Measurements from ENCODE around the gene CSAD.
"Not testable (repeated sequence)": the region's sequence is repeated elsewhere in the genome, so short reads cannot be mapped to it uniquely, and the experiment has no call there.

Gene CSAD

DNA sequence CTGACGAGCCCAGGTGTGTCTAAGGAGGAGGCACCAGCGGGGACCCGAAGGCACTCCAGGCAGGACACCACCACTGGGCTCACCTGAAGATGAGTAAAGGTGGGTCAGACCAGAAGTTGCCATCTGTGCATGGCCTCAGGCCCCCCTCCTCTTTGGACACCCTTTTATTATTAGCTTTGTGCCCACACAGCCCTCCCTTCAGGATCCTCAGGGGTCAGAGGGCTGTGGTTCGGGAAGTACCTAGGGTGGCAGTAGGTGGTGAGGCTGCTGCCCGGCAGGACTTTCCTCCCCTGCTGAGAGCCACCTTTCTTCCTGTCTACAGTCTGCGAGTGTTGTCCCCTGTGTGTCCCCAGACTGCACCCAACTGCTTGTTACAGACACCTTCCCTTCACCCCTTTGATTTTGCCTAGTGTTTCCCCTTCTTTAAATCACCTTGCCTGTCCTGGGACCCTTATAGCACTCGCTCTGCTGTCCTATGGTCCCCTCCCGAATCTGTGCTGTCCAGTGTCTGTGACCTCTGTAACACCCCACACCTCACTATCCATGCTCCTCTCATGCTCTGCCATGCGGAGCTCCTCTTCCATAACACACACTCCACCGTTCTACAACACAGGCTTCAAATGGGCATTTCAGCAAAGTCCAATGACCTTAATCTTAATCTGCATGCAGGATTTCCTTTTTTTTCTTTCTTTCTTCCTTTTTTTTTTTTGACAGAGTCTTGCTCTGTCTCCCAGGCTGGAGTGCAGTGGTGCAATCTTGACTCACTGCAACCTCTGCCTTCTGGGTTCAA lies 51.8 kb downstream of the CSAD start:
- Mint-ChIP-seq H3K9me3 (no peaks in the 10 kb centered on the region), H3K4me3 (no peak overlapping the region), H3K27ac (no peak overlapping the region), H3K27me3 (peaks cover 6% of the 10 kb centered on the region), H3K36me3 (ENCODE audit: low read depth) (no peaks in the 10 kb centered on the region), H3K4me1 (ENCODE audit: low read depth) (no peaks in the 10 kb centered on the region)

DNA sequence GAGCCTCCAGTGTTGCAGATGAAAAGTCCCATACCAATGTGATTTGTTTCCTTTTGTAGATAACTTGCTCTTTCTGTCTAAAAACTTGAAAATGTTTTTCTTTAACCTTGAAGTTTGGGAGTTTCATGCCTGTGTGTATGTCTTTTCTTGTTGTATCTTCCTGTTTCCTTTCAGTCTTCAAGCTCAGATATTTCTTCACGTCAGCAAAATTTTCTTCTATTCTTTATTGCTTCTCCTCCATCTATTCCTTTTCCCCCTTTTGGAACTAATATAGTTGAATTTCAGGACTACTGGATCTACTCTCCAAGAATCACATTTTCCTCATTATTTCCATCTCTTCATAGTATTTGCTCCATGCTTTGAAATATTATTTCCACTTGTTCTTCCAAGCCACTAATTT lies 53.6 kb downstream of the CSAD start:
- no peak overlapping the region for H3K27ac Mint-ChIP-seq
- H3K36me3 Mint-ChIP-seq (ENCODE audit: low read depth): no peaks in the 10 kb centered on the region
- H3K27me3 Mint-ChIP-seq: peaks cover 6% of the 10 kb centered on the region
- no peaks in the 10 kb centered on the region for H3K9me3 Mint-ChIP-seq
- no peaks in the 10 kb centered on the region for H3K4me1 Mint-ChIP-seq (ENCODE audit: low read depth)
- no peak overlapping the region for H3K4me3 Mint-ChIP-seq

DNA sequence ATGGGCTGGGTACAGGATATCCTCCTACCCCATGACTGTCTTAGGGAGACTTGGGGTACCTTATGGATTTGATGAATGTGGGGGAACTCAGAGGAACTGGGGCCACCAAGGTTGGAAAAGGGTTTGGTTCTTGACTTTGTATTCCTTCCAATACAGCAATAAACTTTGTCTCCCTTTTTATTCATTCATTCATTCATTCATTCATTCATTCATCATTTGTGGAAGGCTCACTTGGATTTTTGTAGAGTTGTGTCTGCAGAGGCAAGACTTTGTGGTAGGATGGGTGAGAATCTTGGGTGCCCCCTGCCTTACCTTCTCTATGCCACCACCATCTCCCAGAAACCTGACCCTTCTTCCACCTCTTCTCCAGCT lies 56.4 kb downstream of the CSAD start:
- H3K36me3 Mint-ChIP-seq (ENCODE audit: low read depth): no peaks in the 10 kb centered on the region
- no peaks in the 10 kb centered on the region for H3K4me1 Mint-ChIP-seq (ENCODE audit: low read depth)
- no peak overlapping the region for H3K27ac Mint-ChIP-seq
- no peak overlapping the region for H3K4me3 Mint-ChIP-seq
- no peaks in the 10 kb centered on the region for H3K9me3 Mint-ChIP-seq
- H3K27me3 Mint-ChIP-seq: peaks cover 6% of the 10 kb centered on the region

DNA sequence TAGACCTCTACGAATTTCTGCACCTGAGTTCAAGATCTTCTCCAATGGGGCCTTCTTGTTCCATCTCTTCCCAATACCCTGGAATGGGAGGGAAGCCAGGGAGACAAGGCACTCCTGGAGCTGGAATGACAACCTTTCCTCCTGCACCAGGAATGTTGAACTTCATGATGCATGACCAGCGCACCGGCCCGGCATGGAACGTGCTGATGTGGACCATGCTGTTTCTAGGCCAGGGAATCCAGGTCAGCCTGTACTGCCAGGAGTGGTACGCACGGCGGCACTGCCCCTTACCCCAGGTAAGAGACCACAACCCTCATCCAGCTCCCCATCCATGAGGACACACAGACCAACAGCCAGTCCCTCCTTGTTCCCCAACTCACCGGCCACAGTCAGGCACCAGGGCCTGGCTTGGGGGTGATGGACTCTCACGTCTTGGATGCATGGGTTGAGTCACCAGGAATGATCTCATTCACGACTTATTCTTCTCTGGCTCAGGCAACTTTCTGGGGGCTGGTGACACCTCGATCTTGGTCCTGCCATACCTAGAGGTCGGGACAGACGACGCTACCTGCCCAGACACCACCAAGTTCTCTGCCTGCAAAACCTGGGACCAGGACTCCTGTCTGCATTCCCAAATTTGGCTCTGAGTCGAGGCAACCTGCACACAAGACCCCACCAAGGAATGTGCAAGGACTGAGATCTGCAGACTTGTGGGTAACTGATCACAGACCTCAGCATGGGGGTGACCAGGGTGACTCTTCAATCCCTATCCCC lies 57.0 kb downstream of the CSAD start:
- peaks cover 6% of the 10 kb centered on the region for H3K27me3 Mint-ChIP-seq
- no peaks in the 10 kb centered on the region for H3K36me3 Mint-ChIP-seq (ENCODE audit: low read depth)
- no peaks in the 10 kb centered on the region for H3K4me1 Mint-ChIP-seq (ENCODE audit: low read depth)
- H3K9me3 Mint-ChIP-seq: no peaks in the 10 kb centered on the region
- no peak overlapping the region for H3K27ac Mint-ChIP-seq
- no peak overlapping the region for H3K4me3 Mint-ChIP-seq

DNA sequence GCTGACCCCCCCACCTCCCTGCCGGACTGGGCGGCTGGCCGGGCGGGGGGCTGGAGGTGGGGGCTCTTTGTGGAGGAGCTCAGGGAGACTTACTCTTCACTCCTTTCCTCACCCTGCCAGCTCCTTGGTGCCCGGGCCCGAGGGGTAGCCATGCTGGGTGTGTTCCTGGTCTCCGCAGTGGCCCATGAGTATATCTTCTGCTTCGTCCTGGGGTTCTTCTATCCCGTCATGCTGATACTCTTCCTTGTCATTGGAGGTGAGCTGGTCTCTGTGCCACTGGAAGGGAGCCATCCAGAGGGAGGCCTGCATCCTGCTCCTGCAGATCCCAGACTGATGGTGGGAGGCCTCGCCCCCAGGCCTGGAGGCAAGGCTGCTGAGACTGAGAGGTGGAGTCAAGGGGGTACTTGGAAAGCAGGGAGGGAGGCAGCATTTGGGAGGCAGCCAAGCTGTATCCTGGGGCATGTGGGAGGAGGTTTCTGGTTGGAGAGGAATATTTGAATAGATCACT lies 57.7 kb downstream of the CSAD start:
- no peaks in the 10 kb centered on the region for H3K9me3 Mint-ChIP-seq
- H3K27ac Mint-ChIP-seq: no peak overlapping the region
- no peak overlapping the region for H3K4me3 Mint-ChIP-seq
- H3K4me1 Mint-ChIP-seq (ENCODE audit: low read depth): no peaks in the 10 kb centered on the region
- peaks cover 6% of the 10 kb centered on the region for H3K27me3 Mint-ChIP-seq
- H3K36me3 Mint-ChIP-seq (ENCODE audit: low read depth): no peaks in the 10 kb centered on the region

DNA sequence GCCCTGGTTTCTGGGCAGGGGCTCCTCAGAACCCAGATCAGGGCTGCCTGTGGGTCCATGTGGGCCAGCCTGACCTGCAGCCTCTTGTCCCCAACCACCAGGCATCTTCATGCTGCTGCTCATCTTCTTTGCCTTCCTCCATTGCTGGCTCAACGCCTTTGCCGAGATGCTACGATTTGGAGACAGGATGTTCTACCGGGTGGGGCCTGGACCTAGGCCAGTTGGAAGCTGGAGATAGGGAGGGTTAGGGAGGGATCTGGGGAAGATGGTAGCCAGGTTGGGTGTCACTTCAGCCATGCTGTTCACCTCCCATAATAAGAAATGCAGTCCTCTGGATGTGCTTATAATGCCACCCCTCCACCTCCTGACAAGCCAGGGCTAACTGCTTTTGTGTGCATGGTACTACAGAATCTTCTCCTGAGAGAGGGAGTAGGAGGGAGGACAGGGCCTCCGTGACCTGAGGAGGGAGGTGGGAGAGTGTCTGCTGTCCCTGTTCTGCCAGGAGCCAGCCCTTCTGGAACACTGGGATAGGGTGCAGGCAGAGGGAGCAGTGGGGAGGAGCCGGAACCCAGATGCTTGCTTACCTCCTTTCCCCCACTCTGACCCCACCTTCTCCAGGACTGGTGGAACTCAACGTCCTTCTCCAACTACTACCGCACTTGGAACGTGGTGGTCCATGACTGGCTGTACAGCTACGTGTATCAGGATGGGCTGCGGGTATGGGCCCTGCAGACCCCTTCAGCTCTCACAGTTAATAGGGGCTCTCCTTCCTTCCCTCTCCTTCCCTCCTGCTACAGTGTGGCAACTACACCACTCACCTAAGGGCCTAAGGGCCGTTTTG lies 59.8 kb downstream of the CSAD start:
- Mint-ChIP-seq H3K4me3 (no peak overlapping the region), H3K4me1 (ENCODE audit: low read depth) (no peaks in the 10 kb centered on the region), H3K27me3 (no peaks in the 10 kb centered on the region), H3K36me3 (ENCODE audit: low read depth) (no peaks in the 10 kb centered on the region), H3K9me3 (no peaks in the 10 kb centered on the region), H3K27ac (no peak overlapping the region)

DNA sequence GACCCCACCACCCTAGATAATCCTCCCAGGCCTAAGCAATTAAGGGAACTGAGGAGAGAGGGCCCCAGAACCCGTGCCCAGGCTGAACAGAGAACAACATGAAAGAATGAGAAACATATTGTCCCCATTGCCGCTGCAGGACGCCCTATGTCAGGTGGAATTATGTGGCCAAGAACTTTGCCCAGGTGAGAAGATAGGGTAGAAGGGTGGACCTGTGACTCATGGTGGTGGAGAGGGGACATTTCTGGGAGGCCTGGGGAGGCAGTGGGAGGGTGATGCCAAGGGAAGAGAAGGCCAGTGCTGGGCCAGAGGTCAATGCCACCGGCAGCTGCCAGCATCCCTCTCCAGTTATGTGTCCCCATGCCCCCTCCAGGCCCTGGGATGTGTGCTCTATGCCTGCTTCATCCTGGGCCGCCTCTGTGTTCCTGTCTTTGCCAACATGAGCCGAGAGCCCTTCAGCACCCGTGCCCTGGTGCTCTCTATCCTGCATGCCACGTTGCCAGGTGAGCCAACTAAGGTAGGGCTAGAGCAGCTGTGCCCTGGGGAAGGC lies 61.9 kb downstream of the CSAD start:
- no peaks in the 10 kb centered on the region for H3K9me3 Mint-ChIP-seq
- H3K27me3 Mint-ChIP-seq: no peaks in the 10 kb centered on the region
- no peaks in the 10 kb centered on the region for H3K36me3 Mint-ChIP-seq (ENCODE audit: low read depth)
- no peaks in the 10 kb centered on the region for H3K4me1 Mint-ChIP-seq (ENCODE audit: low read depth)
- no peak overlapping the region for H3K4me3 Mint-ChIP-seq
- H3K27ac Mint-ChIP-seq: no peak overlapping the region

DNA sequence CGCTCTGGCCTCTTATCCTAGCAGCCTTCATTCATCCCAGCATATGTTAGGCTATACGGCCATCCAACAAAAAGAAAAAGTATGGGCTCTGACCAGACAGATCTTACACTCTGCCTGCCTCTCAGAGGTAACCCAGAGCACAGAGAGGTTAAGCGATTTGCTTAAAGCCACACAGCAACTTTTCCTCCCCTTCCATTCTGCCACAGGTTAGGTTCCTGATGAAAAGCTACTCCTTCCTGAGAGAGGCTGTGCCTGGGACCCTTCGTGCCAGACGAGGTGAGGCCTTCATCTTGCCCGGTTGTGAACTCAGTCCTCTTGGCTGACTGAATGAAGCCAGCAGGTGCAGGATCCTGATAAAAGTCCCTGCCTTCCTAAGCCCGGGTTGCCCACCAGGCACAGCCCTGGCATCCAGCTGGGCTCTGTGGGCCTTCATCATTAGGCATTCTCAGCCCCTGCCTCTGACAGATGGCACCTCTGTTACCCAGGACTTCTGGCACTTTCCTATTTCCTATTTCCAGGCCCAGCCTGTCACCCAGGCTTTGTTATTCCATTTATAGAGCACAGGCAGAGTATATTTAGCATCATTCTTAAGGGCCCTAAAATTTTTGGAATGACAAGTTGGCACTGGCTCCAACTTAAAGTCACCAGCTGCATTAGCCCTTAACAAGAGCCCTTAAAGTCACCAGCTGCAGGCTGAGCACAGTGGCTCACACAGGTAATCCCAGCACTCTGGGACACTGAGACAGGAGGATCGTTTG lies 64.7 kb downstream of the CSAD start:
- Mint-ChIP-seq H3K27me3 (no peaks in the 10 kb centered on the region), H3K9me3 (no peaks in the 10 kb centered on the region), H3K27ac (no peak overlapping the region), H3K36me3 (ENCODE audit: low read depth) (no peaks in the 10 kb centered on the region), H3K4me1 (ENCODE audit: low read depth) (no peaks in the 10 kb centered on the region), H3K4me3 (no peak overlapping the region)

DNA sequence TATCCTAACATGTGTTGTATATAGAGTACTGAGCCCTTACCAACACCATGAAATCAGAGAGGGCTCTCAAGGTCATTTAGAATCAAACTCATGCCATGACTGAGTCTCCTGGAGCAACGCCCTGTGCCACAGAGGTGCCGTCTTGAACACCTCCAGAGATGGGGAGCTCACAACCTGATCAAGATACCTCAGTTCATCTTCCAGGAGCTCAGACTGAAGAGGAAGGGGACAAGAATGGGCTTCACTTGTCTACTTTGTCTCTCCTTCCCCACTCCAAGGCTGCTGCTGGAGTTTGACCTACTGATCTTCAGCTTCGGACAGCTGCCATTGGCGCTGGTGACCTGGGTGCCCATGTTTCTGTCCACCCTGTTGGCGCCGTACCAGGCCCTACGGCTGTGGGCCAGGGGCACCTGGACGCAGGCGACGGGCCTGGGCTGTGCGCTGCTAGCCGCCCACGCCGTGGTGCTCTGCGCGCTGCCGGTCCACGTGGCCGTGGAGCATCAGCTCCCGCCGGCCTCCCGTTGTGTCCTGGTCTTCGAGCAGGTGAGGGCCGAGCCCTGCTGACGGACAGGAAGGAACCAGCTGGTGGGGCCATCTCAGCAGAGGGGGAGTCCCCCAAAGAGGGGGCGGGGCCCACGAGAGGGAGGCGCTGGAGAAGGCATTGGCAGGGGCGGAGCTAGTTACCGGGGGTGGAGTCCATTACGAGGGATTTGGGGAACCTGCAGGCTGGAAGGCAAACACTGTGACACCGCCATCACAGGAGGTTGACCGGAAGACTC lies 65.4 kb downstream of the CSAD start:
- Mint-ChIP-seq H3K36me3 (ENCODE audit: low read depth) (no peaks in the 10 kb centered on the region), H3K4me3 (no peak overlapping the region), H3K9me3 (no peaks in the 10 kb centered on the region), H3K27ac (no peak overlapping the region), H3K27me3 (no peaks in the 10 kb centered on the region), H3K4me1 (ENCODE audit: low read depth) (no peaks in the 10 kb centered on the region)

DNA sequence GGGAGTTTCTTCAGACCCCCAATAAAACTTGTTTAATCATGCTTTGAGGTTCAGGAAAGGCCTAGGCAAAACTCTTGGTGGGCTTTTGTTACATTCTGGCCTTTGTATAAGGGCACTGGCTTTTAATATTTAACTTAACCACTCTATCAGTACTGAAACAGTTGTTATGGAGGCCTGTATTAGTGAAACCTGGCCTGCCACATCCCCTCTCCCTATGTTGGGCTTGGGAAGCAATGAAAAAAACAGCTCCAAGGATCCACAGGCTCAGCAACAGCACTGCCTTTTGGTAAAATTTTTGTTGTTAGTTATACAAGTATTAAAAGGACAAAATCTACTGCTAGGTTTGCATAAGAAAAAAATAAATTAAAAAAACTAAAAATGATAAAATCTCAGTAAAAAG lies 66.8 kb downstream of the CSAD start:
- no peaks in the 10 kb centered on the region for H3K27me3 Mint-ChIP-seq
- no peaks in the 10 kb centered on the region for H3K4me1 Mint-ChIP-seq (ENCODE audit: low read depth)
- no peak overlapping the region for H3K27ac Mint-ChIP-seq
- H3K9me3 Mint-ChIP-seq: no peaks in the 10 kb centered on the region
- no peaks in the 10 kb centered on the region for H3K36me3 Mint-ChIP-seq (ENCODE audit: low read depth)
- no peak overlapping the region for H3K4me3 Mint-ChIP-seq

DNA sequence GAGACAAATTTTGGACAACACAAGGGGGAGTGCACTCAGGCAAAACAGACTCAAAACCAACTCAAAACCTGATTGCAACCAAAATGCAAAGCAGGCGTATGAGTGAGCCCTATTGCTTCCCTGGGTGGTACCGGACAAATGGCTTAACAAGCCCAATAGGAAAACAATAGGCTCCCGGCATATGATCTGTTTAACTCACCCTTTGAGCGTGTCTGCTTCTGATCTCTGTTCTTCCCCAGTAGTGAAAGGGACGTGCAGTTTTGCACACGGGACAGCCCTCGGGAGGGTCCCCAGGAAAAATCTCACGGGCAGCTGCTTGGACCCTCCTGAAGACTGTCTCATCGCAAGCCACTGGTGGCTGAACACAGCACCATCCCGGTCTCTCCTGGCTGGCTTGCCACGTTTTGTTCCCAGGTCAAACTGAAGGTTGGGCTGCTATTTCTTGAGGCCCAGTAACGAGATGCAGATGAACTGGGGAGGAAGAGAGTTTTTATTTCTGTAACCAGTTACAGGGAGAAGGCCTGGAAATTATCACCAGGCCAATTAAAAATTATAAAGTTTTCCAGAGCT lies 67.5 kb downstream of the CSAD start:
- Mint-ChIP-seq H3K9me3 (no peaks in the 10 kb centered on the region), H3K36me3 (ENCODE audit: low read depth) (no peaks in the 10 kb centered on the region)

DNA sequence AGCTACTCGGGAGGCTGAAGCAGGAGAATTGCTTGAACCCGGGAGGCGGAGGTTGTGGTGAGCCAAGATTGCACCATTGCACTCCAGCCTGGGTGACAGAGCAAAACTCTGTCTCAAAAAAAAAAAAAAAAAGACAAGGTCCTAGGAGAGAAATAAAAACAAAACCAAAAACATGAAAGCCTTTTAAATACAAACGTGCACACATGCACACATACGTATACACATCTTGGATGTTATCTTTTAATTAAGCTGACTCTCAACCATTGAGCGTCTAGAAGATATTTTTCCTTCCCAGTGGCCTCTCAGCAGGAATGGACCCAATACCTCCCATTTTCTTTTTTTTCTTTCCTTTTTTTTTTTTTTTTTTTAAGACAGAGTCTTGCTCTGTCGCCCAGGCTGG lies 68.3 kb downstream of the CSAD start:
- H3K9me3 Mint-ChIP-seq; H3K36me3 Mint-ChIP-seq (ENCODE audit: low read depth); H3K27me3 Mint-ChIP-seq; H3K4me1 Mint-ChIP-seq (ENCODE audit: low read depth); H3K27ac Mint-ChIP-seq; H3K4me3 Mint-ChIP-seq: not testable (repeated sequence)

More for the DNA sequence above, 67.5 kb downstream of the CSAD start:
- Mint-ChIP-seq H3K27me3 (no peaks in the 10 kb centered on the region), H3K4me3 (no peak overlapping the region), H3K27ac (no peak overlapping the region), H3K4me1 (ENCODE audit: low read depth) (no peaks in the 10 kb centered on the region)
